ENCODE measurements around the gene ADGRV1.

ADGRV1 gene

GRCh38 chr5:91145333-91145620, 586.7 kb downstream of the ADGRV1 start:
- no peak for DNase-seq

- no peak for DNase-seq
These were observed 587.6 kb downstream of the ADGRV1 start for GRCh38 chr5:91146230-91146629.

- no peak for DNase-seq
These were observed 588.5 kb downstream of the ADGRV1 start for GRCh38 chr5:91146905-91147600.

- DNase-seq, result no peak
These were observed 591.6 kb downstream of the ADGRV1 start for GRCh38 chr5:91150234-91150633.

GRCh38 chr5:91150636-91151035, 592.0 kb downstream of the ADGRV1 start:
- no peak for DNase-seq

- DNase-seq, result no peak
These were observed 593.4 kb downstream of the ADGRV1 start for GRCh38 chr5:91151947-91152346.

GRCh38 chr5:91154338-91154737, 595.7 kb downstream of the ADGRV1 start:
- DNase-seq, result no peak

- no peak for DNase-seq
These were observed 596.7 kb downstream of the ADGRV1 start for GRCh38 chr5:91155274-91155673.

GRCh38 chr5:91156242-91156641, 597.6 kb downstream of the ADGRV1 start:
- DNase-seq, result no peak

- DNase-seq, result no peak
These were observed 599.4 kb downstream of the ADGRV1 start for GRCh38 chr5:91158011-91158410.

- no peak for DNase-seq
These were observed 601.0 kb downstream of the ADGRV1 start for GRCh38 chr5:91159647-91160046.

GRCh38 chr5:91160714-91161285, 602.2 kb downstream of the ADGRV1 start:
- DNase-seq, result no peak

- no peak for DNase-seq
These were observed 604.2 kb downstream of the ADGRV1 start for GRCh38 chr5:91162534-91163381.

- no peak for DNase-seq
These were observed 605.8 kb downstream of the ADGRV1 start for GRCh38 chr5:91164424-91164823.

- DNase-seq, result no peak
These were observed 607.6 kb downstream of the ADGRV1 start for GRCh38 chr5:91166059-91166807.

- no peak for DNase-seq
These were observed 610.3 kb downstream of the ADGRV1 start for GRCh38 chr5:91168859-91169258.

- DNase-seq, result no peak
These were observed 611.7 kb downstream of the ADGRV1 start for GRCh38 chr5:91170266-91170665.

- no peak for DNase-seq
These were observed 612.7 kb downstream of the ADGRV1 start for GRCh38 chr5:91171322-91171721.

GRCh38 chr5:91174396-91174795, 615.8 kb downstream of the ADGRV1 start:
- DNase-seq, result no peak

- DNase-seq, result no peak
These were observed 617.1 kb downstream of the ADGRV1 start for GRCh38 chr5:91175708-91176107.

GRCh38 chr5:91176288-91177016, 617.9 kb downstream of the ADGRV1 start:
- no peak for DNase-seq

- DNase-seq, result no peak
These were observed 618.5 kb downstream of the ADGRV1 start for GRCh38 chr5:91177085-91177484.

GRCh38 chr5:91177639-91178038, 619.0 kb downstream of the ADGRV1 start:
- DNase-seq, result no peak

Measured in NCI-H2081 (cell line).